Lung (tissue), 12 donors: ENCODE results near the gene NSD2. TPM values are rescaled to one million over a fixed set of nuclear protein-coding genes. Genes with fewer than 3 reads are reported as not detected.
"Not testable (repeated sequence)": the region's sequence is repeated elsewhere in the genome, so short reads cannot be mapped to it uniquely, and the experiment has no call there.

ENCODE experiments used
- ATAC-seq: fragments of 200-7000 bp; cut with Tn5 transposase; one replicate; pipeline ENCODE4 v1.9.1; 2020; ENCODE audit warnings: moderate number of reproducible peaks; ENCODE audit not compliant: insufficient read depth, low FRiP score
- DNase-seq, 3 donors: peaks; one replicate each; pipeline ENCODE4 v3.0.0-alpha.2; 2013 to 2017
- H3K27ac ChIP-seq, 2 donors: one replicate each; pipeline ENCODE4 v1.5.1; 2013; ENCODE audit warnings: mild to moderate bottlenecking in 2 of 2, moderate library complexity in 2 of 2, control low read depth in 1 of 2, inconsistent platforms in 1 of 2, low read depth in 1 of 2, low read length in 1 of 2
- H3K27me3 ChIP-seq, 3 donors: one replicate each; pipeline ENCODE4 v1.5.1; 2013; ENCODE audit warnings: low read length in 2 of 3; ENCODE audit not compliant: control insufficient read depth in 3 of 3, insufficient read depth in 3 of 3
- H3K36me3 ChIP-seq, 4 donors: one replicate each; pipeline ENCODE4 v1.5.1; 2013; ENCODE audit warnings: low read length in 4 of 4, mild to moderate bottlenecking in 1 of 4, moderate library complexity in 1 of 4; ENCODE audit not compliant: control insufficient read depth in 4 of 4, insufficient read depth in 4 of 4
- H3K4me1 ChIP-seq, 5 donors: one replicate each; pipeline ENCODE4 v1.5.1; 2013; ENCODE audit warnings: low read length in 5 of 5, mild to moderate bottlenecking in 2 of 5, moderate library complexity in 1 of 5; ENCODE audit not compliant: control insufficient read depth in 5 of 5, insufficient read depth in 5 of 5
- H3K4me3 ChIP-seq: one replicate; pipeline ENCODE4 v1.5.1; 2013; ENCODE audit warnings: mild to moderate bottlenecking, control low read depth, moderate library complexity
- H3K9ac ChIP-seq, 2 donors: one replicate each; pipeline ENCODE4 v1.5.1; 2013; ENCODE audit warnings: low read length in 2 of 2, control low read depth in 1 of 2; ENCODE audit not compliant: insufficient read depth in 1 of 2
- H3K9me3 ChIP-seq, 4 donors: one replicate each; pipeline ENCODE4 v1.5.1; 2013; ENCODE audit warnings: low read length in 3 of 4, mild to moderate bottlenecking in 1 of 4, moderate library complexity in 1 of 4; ENCODE audit not compliant: control insufficient read depth in 4 of 4, insufficient read depth in 3 of 4
- CTCF ChIP-seq: IDR thresholded peaks from 2 replicates; pipeline ENCODE4 v1.5.1; 2012; ENCODE audit warnings: mild to moderate bottlenecking; ENCODE audit errors: control extremely low read depth, extremely low read depth
- WGBS, 2 donors: extraction: QIAGEN DNeasy Blood & Tissue Kit; methylation state at CpG; one replicate each; pipeline ENCODE4 v1.1.7; 2013; 5-methylcytosine and 5-hydroxymethylcytosine counted together
- polyA plus RNA-seq, 2 donors: library from polyadenylated mRNA; stranded (reverse); fragments of 200-250 nt; gene quantifications; one replicate each; pipeline ENCODE4 v1.2.1, GENCODE V29; 2013
- total RNA-seq, 2 donors: library from RNA; depleted of rRNA in 1 of 2; stranded (reverse); fragments of >200 nt in 1 of 2; gene quantifications; one replicate each; pipeline ENCODE4 v1.2.1, GENCODE V29; 2014 to 2021
- donor health status: control.
- donor health status: control.
- donor health status: Bipolar disorder and iron deficiency.
- donor health status: healthy.
- donor health status: DM: yes; HTN: yes; CAD: no.

The NSD2 gene
- total and polyA plus RNA-seq, 4 donors, result 12.7 to 66.2 (median 28.3) TPM

DNA sequence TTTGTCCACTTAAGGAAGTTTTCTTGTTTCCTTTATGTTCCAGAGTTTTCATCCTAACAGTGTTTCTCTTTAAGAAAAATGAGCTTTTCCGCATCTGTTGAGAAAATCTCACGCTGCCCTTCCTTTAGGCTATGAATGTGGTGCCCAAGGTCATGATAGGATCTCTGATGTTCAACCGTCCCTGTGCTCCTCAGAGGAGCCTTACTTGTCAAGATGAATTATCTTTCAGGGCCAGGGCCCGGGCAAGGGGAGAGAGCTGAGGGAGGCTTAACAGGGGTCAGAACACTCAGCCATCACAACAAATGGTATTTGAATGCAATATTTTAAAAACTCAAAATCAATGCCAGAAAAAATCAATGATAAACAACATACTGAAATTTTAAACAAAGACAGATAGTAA, 143.8 kb downstream of the NSD2 start:
- Histone ChIP-seq H3K4me1 (peaks cover 0 to 1% (median 0%) of the 10 kb centered on the region in 5 donors), H3K4me3 (no peak overlapping the region), H3K36me3 (no peaks in the 10 kb centered on the region), H3K27ac (no peak overlapping the region), H3K9ac (peak overlapping the region in 1 of 2 donors; percentile 3), H3K27me3 (no peaks in the 10 kb centered on the region), H3K9me3 (peaks cover 0 to 2% (median 0%) of the 10 kb centered on the region in 4 donors)
- no peak for DNase-seq
- WGBS, 2 donors, result 78 to 82% methylated on average over 4 of the region's 4 CpGs
- TF ChIP-seq CTCF, result no peak
- ATAC-seq, result no peak

GRCh38 chr4:2021358-2022018, 150.3 kb downstream of the NSD2 start:
- 25 to 29% methylated on average over 15 of the region's 15 CpGs for WGBS, 2 donors
- not testable (repeated sequence) for H3K9ac ChIP-seq, H3K27me3 ChIP-seq, H3K4me3 ChIP-seq, H3K27ac ChIP-seq, H3K4me1 ChIP-seq, ATAC-seq, H3K36me3 ChIP-seq, H3K9me3 ChIP-seq
- peak in 2 of 3 donors; percentile 27 to 42 for DNase-seq

GRCh38 chr4:2024683-2025082, 153.5 kb downstream of the NSD2 start:
- DNase-seq (no peak), ATAC-seq (no peak)
- TF ChIP-seq CTCF, result no peak
- H3K9me3 ChIP-seq, result no peaks in the 10 kb centered on the region
- no peak overlapping the region for H3K27ac ChIP-seq
- H3K36me3 ChIP-seq, result no peaks in the 10 kb centered on the region
- H3K9ac ChIP-seq, result no peak overlapping the region
- H3K27me3 ChIP-seq, result no peaks in the 10 kb centered on the region
- no peak overlapping the region for H3K4me3 ChIP-seq
- no peaks in the 10 kb centered on the region for H3K4me1 ChIP-seq

DNA sequence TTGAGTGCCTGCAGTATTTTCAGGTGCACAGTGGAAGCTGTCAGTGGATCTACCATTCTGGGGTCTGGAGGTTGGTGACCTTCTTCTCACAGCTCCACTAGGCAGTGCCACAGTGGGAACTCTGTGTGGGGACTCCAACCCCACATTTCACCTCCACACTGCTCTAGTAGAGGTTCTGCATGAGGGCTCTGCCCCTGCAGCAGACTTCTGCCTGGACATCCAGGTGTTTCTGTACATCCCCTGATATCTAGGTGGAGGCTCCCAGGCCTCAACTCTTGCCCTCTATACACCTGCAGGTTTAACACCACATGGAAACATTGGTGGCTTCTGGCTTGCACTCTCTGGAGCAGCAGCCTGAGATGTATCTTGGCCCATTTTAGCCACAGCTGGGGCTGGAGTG, 154.6 kb downstream of the NSD2 start:
- H3K9me3 ChIP-seq, result no peaks in the 10 kb centered on the region
- H3K36me3 ChIP-seq, result no peaks in the 10 kb centered on the region
- H3K4me1 ChIP-seq, result no peaks in the 10 kb centered on the region
- no peak for TF ChIP-seq CTCF
- H3K27me3 ChIP-seq, result no peaks in the 10 kb centered on the region
- no peak for DNase-seq
- H3K27ac ChIP-seq, result no peak overlapping the region
- H3K9ac ChIP-seq, result no peak overlapping the region
- no peak overlapping the region for H3K4me3 ChIP-seq
- ATAC-seq, result no peak

DNA sequence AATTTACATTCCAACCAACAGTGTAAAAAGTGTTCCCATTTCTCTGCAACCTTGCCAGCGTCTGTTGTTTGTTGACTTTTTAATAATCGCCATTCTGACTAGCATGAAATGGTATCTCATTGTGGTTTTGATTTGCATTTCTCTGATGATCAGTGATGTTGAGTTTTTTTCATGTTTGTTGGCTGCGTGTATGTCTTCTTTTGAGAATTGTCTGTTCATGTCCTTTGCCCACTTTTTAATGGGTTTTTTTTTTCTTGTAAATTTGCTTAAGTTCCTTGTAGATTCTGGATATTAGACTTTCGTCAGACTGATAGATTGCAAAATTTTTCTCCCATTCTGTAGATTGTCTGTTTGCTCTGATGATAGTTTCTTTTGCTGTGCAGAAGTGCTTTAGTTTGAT, 155.9 kb downstream of the NSD2 start:
- not testable (repeated sequence) for ATAC-seq, H3K4me3 ChIP-seq, H3K9ac ChIP-seq, H3K4me1 ChIP-seq, H3K36me3 ChIP-seq, H3K9me3 ChIP-seq, DNase-seq, H3K27me3 ChIP-seq, H3K27ac ChIP-seq
- 85 to 86% methylated on average over 4 of the region's 4 CpGs for WGBS, 2 donors

DNA sequence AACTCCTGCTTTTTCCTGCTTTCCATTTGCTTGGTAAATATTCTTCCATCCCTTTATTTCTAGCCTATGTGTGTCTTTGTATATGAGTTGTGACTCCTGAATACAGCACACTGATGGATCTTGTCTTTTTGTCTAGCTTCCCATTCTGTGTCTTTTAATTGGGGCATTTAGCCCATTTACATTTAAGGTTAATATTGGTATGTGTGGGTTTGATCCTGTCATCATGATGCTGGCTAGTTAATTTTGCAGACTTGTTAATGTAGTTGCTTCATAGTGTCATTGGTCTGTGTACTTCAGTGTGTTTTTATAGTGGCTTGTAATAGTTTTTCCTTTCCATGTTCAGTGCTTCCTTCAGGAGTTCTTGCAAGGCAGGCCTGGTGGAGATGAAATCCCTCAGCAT, 160.0 kb downstream of the NSD2 start:
- H3K27me3 ChIP-seq, ATAC-seq, H3K4me1 ChIP-seq: not testable (repeated sequence)

More for the DNA sequence above, 160.0 kb downstream of the NSD2 start:
- not testable (repeated sequence) for H3K36me3 ChIP-seq, H3K9me3 ChIP-seq, DNase-seq, H3K4me3 ChIP-seq, H3K9ac ChIP-seq, H3K27ac ChIP-seq
